HEK293T (cell line): ENCODE results near the gene UVRAG.

Experiments
- BHLHE40 ChIP-seq: fragments of 450-650 bp; IDR thresholded peaks from 2 replicates; pipeline ENCODE4 v1.6.1; 2016; ENCODE audit warnings: mild to moderate bottlenecking, moderate library complexity, borderline replicate concordance
- CTBP1 ChIP-seq: fragments of 450-650 bp; IDR thresholded peaks from 2 replicates; pipeline ENCODE4 v1.6.1; 2016; ENCODE audit warnings: borderline replicate concordance
- FOXA1 ChIP-seq: fragments of 450-650 bp; IDR thresholded peaks from 2 replicates; pipeline ENCODE4 v1.6.1; 2016; ENCODE audit warnings: mild to moderate bottlenecking
- FOXM1 ChIP-seq: fragments of 450-650 bp; IDR thresholded peaks from 2 replicates; pipeline ENCODE4 v1.6.1; 2017; ENCODE audit warnings: mild to moderate bottlenecking, borderline replicate concordance
- HDGF ChIP-seq: fragments of 450-650 bp; IDR thresholded peaks from 2 replicates; pipeline ENCODE4 v1.6.1; 2017; ENCODE audit warnings: antibody characterized with exemption, borderline replicate concordance
- NFRKB ChIP-seq: fragments of 450-650 bp; IDR thresholded peaks from 2 replicates; pipeline ENCODE4 v1.6.1; 2016; ENCODE audit warnings: mild to moderate bottlenecking, moderate library complexity
- SP1 ChIP-seq: fragments of 450-650 bp; IDR thresholded peaks from 2 replicates; pipeline ENCODE4 v1.6.1; 2017
- SUZ12 ChIP-seq: fragments of 450-650 bp; IDR thresholded peaks from 2 replicates; pipeline ENCODE4 v1.6.1; 2016; ENCODE audit warnings: mild to moderate bottlenecking
- TF ChIP-seq, protein P1 (sequence below): fragments of 450-650 bp; IDR thresholded peaks from 2 replicates; pipeline ENCODE4 v1.6.1; 2016

DNA sequence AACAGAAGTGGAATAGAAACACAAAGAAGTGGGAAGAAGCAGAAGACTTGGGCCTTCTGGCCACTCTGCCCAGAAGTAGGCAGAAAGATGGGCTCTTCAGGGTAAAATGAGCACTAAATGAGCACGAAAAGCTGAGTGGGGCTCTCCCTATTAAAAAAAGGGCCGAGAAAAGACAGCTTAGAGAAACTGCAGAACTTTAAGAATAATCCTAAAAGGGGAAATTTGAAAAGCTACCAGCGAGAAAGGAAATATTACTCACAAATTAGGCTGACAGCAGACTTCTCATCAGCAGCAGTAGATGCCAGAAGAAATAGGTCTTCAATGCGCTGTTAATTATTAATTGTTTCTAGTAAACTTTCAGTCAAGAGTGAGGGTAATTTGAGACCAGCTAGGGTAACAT, 78.2 kb downstream of the UVRAG start:
- no peak for TF ChIP-seq SP1
- TF ChIP-seq, protein P1, sequence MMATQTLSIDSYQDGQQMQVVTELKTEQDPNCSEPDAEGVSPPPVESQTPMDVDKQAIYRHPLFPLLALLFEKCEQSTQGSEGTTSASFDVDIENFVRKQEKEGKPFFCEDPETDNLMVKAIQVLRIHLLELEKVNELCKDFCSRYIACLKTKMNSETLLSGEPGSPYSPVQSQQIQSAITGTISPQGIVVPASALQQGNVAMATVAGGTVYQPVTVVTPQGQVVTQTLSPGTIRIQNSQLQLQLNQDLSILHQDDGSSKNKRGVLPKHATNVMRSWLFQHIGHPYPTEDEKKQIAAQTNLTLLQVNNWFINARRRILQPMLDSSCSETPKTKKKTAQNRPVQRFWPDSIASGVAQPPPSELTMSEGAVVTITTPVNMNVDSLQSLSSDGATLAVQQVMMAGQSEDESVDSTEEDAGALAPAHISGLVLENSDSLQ = no peak
- TF ChIP-seq CTBP1 = no peak
- no peak for TF ChIP-seq HDGF
- no peak for TF ChIP-seq NFRKB
- no peak for TF ChIP-seq BHLHE40
- no peak for TF ChIP-seq FOXA1
- TF ChIP-seq FOXM1 = no peak
- no peak for TF ChIP-seq SUZ12
